Measurements from ENCODE around the gene ZNF697.

GRCh38 chr1:119659628-119660027 is 11.6 kb upstream of the ZNF697 start:
- no peak for TF ChIP-seq POLR2A (IDR thresholded peaks at IDR 0.05)
- no peak for TF ChIP-seq CTCF (IDR thresholded peaks at IDR 0.05)

Data from testis (tissue), 2 donors.